ENCODE measurements around the gene FAM13C.

GRCh38 chr10:59333701-59334100 lies 28.6 kb downstream of the FAM13C start:
- no peak for TF ChIP-seq POLR2A (IDR thresholded peaks at IDR 0.05)
- no peak for TF ChIP-seq CTCF (IDR thresholded peaks at IDR 0.05)
- no peak for TF ChIP-seq POLR2AphosphoS5 (IDR thresholded peaks at IDR 0.05)
